IPS-18a (cell line): Measurements from ENCODE around the gene TMEM161A.
"Not testable (repeated sequence)": the region's sequence is repeated elsewhere in the genome, so short reads cannot be mapped to it uniquely, and the experiment has no call there.

Source experiments
- H3K27ac ChIP-seq: one replicate; pipeline ENCODE4 v1.5.1; 2013; ENCODE audit warnings: low read length
- H3K27me3 ChIP-seq: one replicate; pipeline ENCODE4 v1.6.1; 2013; ENCODE audit warnings: mild to moderate bottlenecking, low read length; ENCODE audit not compliant: control insufficient read depth, insufficient read depth
- H3K36me3 ChIP-seq: one replicate; pipeline ENCODE4 v1.6.1; 2013; ENCODE audit warnings: low read depth, low read length; ENCODE audit not compliant: control insufficient read depth
- H3K4me1 ChIP-seq: one replicate; pipeline ENCODE4 v1.6.1; 2013; ENCODE audit warnings: low read depth, low read length; ENCODE audit not compliant: control insufficient read depth
- H3K4me3 ChIP-seq: one replicate; pipeline ENCODE4 v1.5.1; 2013; ENCODE audit warnings: low read length
- H3K9ac ChIP-seq: one replicate; pipeline ENCODE4 v1.6.1; 2013; ENCODE audit warnings: mild to moderate bottlenecking, low read length, moderate library complexity
- H3K9me3 ChIP-seq: one replicate; pipeline ENCODE4 v1.6.1; 2013; ENCODE audit warnings: low read depth, low read length; ENCODE audit not compliant: control insufficient read depth

The TMEM161A gene

DNA sequence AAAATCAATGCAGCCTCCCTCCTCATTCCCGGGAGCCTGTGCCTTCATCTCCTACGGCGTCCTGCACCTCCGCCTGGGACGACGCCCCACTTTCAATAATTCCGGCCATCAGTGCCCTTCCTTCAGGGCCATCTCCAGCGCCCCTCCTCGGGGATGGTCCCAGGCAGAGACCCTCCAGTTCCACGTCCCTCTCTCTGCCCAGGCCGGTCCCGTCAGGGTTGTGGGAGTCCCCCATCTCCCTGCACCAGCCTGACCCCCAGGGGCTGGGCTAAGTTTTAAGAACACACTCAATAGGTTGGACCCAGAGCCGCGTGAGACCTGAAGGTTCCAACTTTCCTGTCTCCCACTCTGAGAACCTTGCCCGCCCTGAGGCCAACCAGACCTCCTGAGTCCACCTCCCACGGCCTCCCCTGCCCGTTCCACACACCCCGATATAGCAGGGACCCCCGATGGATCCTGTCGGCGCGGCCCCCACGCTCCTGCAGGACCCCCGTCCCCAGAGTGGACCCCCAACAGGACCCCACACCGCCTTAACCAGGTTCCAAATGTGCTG, 646 bp downstream of the TMEM161A start:
- no peaks in the 10 kb centered on the region for H3K36me3 ChIP-seq
- peak overlapping the region; percentile 53 for H3K9ac ChIP-seq
- H3K27me3 ChIP-seq, result peaks cover 10% of the 10 kb centered on the region
- H3K4me3 ChIP-seq, result peak overlapping the region; percentile 74
- H3K9me3 ChIP-seq, result no peaks in the 10 kb centered on the region
- H3K4me1 ChIP-seq, result peaks cover 12% of the 10 kb centered on the region
- H3K27ac ChIP-seq, result no peak overlapping the region

DNA sequence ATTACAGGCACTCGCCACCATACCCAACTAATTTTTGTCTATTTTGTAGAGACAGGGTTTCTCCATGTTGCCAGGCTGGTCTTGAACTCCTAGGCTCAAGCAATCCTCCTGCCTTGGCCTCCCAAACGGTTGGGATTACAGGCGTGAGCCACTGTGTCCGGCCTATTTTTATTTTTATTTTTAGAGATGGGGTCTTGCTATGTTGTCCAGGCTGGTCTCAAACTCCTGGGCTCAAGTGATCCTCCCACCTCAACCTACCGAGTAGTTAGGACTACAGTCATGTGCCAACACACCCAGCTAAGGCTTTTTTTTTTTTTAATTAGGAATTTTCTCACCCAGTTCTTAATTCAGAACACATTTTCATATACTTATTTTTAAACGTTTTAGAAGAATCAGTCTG, 2.6 kb downstream of the TMEM161A start:
- peaks cover 12% of the 10 kb centered on the region for H3K4me1 ChIP-seq
- H3K27me3 ChIP-seq, H3K27ac ChIP-seq, H3K4me3 ChIP-seq, H3K9ac ChIP-seq, H3K36me3 ChIP-seq, H3K9me3 ChIP-seq: not testable (repeated sequence)

DNA sequence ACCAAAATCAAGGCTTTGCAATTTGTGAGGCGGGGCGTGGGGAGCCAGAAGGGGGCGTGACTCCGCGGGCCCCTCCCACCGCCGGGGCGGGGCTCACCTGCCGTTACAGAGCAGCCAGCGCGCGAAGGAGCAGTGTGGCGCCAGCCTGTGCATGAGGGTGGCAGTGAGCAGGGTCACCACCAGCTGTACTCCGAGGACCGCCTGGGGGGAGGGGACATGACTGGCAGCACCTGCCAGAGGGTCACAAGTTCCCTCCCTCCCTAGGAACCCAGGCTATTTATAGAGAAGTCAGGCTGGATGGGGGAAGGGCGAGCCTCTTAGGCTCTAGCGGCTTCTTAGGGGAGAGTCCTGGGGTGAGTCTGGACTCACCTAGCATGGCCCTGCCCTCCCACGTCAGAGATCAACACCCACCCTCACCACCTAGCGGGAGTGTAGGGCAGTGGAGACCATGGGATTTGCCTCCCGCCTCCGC, 3.6 kb downstream of the TMEM161A start:
- Histone ChIP-seq H3K9ac (no peak overlapping the region), H3K9me3 (no peaks in the 10 kb centered on the region), H3K4me3 (peak overlapping the region; percentile 46), H3K36me3 (no peaks in the 10 kb centered on the region), H3K27ac (no peak overlapping the region), H3K4me1 (peaks cover 12% of the 10 kb centered on the region), H3K27me3 (peaks cover 10% of the 10 kb centered on the region)

DNA sequence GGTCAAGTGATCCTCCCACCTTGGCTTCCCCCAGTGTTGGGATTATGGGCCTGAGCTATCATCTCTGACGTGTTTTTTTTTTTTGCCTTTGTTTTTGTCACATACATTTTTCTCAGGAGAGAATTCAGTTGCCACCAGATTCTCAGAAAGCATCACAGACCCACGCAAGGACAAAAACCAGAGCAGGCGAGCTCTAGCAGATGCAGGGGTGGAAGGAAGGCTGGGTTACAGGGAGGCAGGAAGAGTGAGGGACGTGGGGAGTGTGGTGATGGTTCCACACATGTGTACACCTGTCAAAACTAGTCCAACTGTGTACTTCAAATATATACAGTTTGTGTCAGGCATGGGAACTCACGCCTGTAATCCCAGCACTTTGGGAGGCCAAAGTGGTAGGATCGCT, 4.3 kb downstream of the TMEM161A start:
- H3K4me3 ChIP-seq, result no peak overlapping the region
- no peak overlapping the region for H3K9ac ChIP-seq
- H3K4me1 ChIP-seq, result peaks cover 12% of the 10 kb centered on the region
- peaks cover 10% of the 10 kb centered on the region for H3K27me3 ChIP-seq
- no peaks in the 10 kb centered on the region for H3K36me3 ChIP-seq
- H3K9me3 ChIP-seq, result no peaks in the 10 kb centered on the region
- H3K27ac ChIP-seq, result no peak overlapping the region

DNA sequence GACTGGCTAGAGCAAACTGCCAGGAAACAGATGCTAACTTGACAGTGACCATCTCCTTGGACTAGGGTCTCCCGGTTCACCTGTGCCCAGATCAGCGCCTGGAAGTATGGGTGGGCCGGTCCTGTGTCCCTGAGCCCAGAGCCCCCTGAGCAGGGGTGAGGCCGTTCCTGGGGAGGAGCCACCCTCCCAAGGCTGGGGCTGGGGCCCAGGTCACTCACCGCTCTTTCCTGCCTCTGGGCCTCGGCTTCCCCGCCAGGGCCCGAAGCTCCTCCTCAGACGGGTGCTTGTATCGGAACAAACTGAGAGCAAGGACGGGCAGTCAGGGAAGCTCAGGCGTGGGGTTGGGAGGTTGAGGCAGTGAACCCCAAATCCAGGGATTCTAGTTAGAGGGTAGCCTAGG, 5.4 kb downstream of the TMEM161A start:
- peaks cover 10% of the 10 kb centered on the region for H3K27me3 ChIP-seq
- no peak overlapping the region for H3K9ac ChIP-seq
- H3K36me3 ChIP-seq, result no peaks in the 10 kb centered on the region
- peaks cover 12% of the 10 kb centered on the region for H3K4me1 ChIP-seq
- no peak overlapping the region for H3K4me3 ChIP-seq
- no peaks in the 10 kb centered on the region for H3K9me3 ChIP-seq
- H3K27ac ChIP-seq, result no peak overlapping the region

DNA sequence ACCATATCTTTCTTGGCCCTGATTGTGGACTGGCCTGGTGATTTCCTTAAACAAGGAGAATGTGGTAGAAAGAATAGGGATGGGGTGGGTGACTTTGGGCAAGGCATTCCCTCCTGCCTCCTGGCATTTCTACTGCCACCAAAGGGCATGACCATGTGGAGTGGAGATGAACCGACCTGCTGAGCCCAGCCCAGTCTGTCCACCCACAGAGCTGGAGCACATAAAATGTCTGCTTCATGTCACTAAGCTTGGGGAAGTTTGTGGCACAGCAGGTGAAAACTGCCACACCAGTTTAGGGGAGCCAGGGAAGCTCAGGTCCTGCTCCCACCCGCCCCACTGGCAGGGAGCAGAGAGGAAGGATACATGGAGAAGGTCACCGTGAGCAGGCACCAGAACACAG, 6.3 kb downstream of the TMEM161A start:
- H3K9ac ChIP-seq, result no peak overlapping the region
- no peaks in the 10 kb centered on the region for H3K36me3 ChIP-seq
- no peak overlapping the region for H3K4me3 ChIP-seq
- no peak overlapping the region for H3K27ac ChIP-seq
- no peaks in the 10 kb centered on the region for H3K9me3 ChIP-seq
- peaks cover under 1% of the 10 kb centered on the region for H3K27me3 ChIP-seq
- peaks cover 6% of the 10 kb centered on the region for H3K4me1 ChIP-seq

DNA sequence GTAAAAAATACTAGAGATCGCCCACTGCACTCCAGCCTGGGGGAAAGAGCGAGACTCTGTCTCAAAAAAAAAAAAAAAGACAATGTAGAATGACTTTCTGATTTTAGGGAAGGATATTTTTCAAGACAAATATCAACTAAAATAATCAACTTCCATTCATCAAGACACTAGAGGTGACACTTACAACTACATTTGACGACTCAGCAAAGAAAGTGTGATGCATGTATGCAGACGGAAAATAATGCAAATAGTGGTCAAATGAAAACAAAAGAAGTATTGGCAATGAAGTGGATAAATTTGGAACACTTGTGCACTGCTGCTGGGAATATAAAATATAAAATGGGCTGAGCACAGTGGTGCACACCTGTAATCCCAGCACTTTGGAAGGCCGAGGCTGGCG, 12.2 kb downstream of the TMEM161A start:
- Histone ChIP-seq H3K27ac (no peak overlapping the region), H3K4me3 (no peak overlapping the region), H3K36me3 (no peaks in the 10 kb centered on the region), H3K4me1 (peaks cover 3% of the 10 kb centered on the region), H3K9ac (no peak overlapping the region), H3K9me3 (no peaks in the 10 kb centered on the region), H3K27me3 (no peaks in the 10 kb centered on the region)

DNA sequence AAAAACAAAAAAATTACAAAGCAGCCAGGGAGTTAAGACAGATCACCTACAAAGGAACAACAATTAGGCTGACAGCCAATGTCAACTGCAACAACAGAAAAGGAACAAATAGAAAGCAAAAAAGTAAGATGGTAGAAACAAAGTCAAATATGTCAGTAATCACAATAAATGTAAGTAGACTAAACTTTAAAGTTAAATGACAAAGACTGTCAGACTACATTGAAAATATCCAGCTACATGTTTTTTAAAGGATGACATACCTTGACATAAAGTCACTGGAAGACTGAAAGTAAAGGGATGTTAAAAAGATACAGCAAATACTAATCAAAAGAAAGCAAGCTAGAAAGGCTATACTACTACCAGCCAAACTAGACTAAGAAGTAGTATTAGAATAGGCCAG, 14.9 kb downstream of the TMEM161A start:
- no peak overlapping the region for H3K9ac ChIP-seq
- H3K36me3 ChIP-seq, result peaks cover 3% of the 10 kb centered on the region
- no peaks in the 10 kb centered on the region for H3K27me3 ChIP-seq
- H3K4me1 ChIP-seq, result peaks cover 11% of the 10 kb centered on the region
- no peak overlapping the region for H3K27ac ChIP-seq
- H3K9me3 ChIP-seq, result no peaks in the 10 kb centered on the region
- H3K4me3 ChIP-seq, result no peak overlapping the region

DNA sequence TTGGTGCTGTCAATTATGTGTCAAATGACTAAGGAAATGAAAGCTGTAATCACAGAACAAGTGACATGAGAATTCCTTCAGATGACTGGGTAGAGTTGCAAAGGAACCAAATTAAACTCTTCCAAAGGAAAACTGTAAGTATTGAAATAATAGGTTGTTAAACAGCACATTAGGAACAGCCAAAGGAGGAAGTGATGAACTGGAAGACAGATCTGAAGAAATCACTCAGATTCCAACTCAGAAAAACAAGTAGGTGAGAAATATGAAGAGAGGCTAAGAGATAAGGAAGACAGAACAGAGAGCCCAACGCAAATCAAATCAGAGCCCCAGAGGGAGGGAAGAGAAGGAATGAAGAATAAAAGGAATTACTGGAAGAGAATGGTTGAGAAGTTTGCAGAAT, 15.4 kb downstream of the TMEM161A start:
- Histone ChIP-seq H3K36me3 (peaks cover 3% of the 10 kb centered on the region), H3K4me3 (no peak overlapping the region), H3K9me3 (no peaks in the 10 kb centered on the region), H3K27me3 (no peaks in the 10 kb centered on the region), H3K9ac (no peak overlapping the region), H3K4me1 (peaks cover 11% of the 10 kb centered on the region), H3K27ac (no peak overlapping the region)

DNA sequence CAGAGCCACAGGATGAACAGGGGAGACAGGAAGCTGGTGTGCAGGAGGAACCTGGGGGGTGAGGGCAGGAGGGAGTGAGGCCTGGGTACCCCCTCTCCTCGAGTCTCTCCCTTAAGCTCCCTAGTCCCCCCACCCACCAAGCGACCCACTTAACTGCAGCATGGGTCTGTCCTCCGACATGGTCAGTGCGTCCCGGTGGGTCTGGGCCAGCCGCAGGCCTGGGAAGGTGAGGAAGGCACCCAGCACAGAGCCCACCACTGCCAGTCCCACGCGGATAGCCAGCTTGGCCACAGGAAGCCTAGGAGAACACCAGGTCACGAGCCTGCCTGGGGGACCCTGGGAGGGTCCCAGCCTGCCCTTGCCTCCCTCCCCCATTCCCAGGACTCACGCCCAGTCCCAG, 16.9 kb downstream of the TMEM161A start:
- Histone ChIP-seq H3K9me3 (no peaks in the 10 kb centered on the region), H3K27me3 (no peaks in the 10 kb centered on the region), H3K36me3 (peaks cover 3% of the 10 kb centered on the region), H3K4me1 (peaks cover 11% of the 10 kb centered on the region), H3K9ac (no peak overlapping the region), H3K4me3 (peak overlapping the region; percentile 66), H3K27ac (no peak overlapping the region)

DNA sequence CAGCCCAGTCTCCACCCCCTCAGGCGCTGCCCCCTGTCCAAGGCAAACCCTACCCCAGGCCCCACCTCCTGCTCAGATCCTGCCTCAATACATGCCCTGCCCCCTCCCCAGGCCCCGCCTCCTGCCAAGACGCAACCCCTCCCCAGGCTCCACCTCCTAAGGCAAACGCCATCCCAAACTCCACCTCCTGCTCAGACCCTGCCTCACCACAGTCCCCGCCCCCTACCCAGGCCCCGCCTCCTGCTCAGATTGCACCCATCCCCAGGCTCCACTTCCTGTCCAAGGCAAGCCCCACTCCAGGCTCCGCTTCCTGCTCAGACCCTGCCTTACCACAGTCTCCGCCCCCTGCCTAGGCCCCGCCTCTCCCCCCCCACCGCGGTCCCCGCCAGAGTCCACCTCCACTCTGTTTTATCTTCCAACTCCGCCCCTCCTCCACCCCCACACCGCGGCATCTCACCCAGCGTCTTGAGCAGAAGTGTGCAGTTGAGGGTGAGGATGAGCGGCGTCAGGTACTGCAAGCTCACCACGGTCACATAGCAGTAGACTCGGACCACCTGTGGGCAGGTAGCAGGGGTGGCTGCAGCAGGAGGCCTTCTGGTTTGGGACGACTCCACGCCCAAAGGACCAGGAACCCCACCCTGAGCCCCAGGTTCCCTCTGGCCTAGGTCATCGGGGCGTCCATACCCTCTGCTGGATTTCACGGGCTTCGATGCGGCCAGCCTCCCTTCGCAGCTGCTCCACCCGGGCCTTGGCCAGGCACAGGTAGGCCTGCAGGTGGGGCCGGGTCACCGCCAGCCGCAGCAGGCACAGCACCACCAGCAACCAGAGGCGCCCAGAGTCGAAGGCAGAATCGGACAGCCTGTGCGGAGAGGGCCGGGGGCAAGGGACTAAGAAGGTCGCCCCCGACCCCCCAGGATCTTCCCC, 17.7 kb downstream of the TMEM161A start:
- no peak overlapping the region for H3K27ac ChIP-seq
- H3K27me3 ChIP-seq, result no peaks in the 10 kb centered on the region
- H3K36me3 ChIP-seq, result peaks cover 3% of the 10 kb centered on the region
- peak overlapping the region; percentile 66 for H3K4me3 ChIP-seq
- H3K9me3 ChIP-seq, result no peaks in the 10 kb centered on the region
- peak overlapping the region; percentile 31 for H3K9ac ChIP-seq
- H3K4me1 ChIP-seq, result peaks cover 11% of the 10 kb centered on the region
